ENCODE results near the gene NSMF.

GRCh38 chr9:137411260-137411644, 47.9 kb downstream of the NSMF start:
- no peak for TF ChIP-seq CTCF (tag by site-specific recombination; IDR thresholded peaks at IDR 0.05)
- no peak for TF ChIP-seq ATF2 (tag by site-specific recombination; IDR thresholded peaks at IDR 0.05; ENCODE audit: low read depth)
- TF ChIP-seq ZNF23 (tag by site-specific recombination; IDR thresholded peaks at IDR 0.05; ENCODE audit: borderline replicate concordance), result no peak
- TF ChIP-seq ZNF670 (tag by site-specific recombination; IDR thresholded peaks at IDR 0.05; ENCODE audit: low read depth), result no peak
- TF ChIP-seq ZNF704 (tag by site-specific recombination; IDR thresholded peaks at IDR 0.05), result no peak

Data from HEK293 (cell line).